ENCODE measurements around the gene GLIPR1L2. TPM values are rescaled to one million over a fixed set of nuclear protein-coding genes. Genes with fewer than 3 reads are reported as not detected.
"Not testable (repeated sequence)": the region's sequence is repeated elsewhere in the genome, so short reads cannot be mapped to it uniquely, and the experiment has no call there.

GLIPR1L2 gene
- total RNA-seq, 4 donors from 2014 or later: 0.53 to 1.6 (median 0.80) TPM

GRCh38 chr12:75443709-75444108, 52.8 kb downstream of the GLIPR1L2 start:
- no peak for DNase-seq (ENCODE audit: low spot score in 2 of 2)
- TF ChIP-seq, protein P1, sequence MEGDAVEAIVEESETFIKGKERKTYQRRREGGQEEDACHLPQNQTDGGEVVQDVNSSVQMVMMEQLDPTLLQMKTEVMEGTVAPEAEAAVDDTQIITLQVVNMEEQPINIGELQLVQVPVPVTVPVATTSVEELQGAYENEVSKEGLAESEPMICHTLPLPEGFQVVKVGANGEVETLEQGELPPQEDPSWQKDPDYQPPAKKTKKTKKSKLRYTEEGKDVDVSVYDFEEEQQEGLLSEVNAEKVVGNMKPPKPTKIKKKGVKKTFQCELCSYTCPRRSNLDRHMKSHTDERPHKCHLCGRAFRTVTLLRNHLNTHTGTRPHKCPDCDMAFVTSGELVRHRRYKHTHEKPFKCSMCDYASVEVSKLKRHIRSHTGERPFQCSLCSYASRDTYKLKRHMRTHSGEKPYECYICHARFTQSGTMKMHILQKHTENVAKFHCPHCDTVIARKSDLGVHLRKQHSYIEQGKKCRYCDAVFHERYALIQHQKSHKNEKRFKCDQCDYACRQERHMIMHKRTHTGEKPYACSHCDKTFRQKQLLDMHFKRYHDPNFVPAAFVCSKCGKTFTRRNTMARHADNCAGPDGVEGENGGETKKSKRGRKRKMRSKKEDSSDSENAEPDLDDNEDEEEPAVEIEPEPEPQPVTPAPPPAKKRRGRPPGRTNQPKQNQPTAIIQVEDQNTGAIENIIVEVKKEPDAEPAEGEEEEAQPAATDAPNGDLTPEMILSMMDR (IDR thresholded peaks at IDR 0.05): no peak
- TF ChIP-seq POLR2A (IDR thresholded peaks at IDR 0.05): no peak
- intact Hi-C loops (cut with DNase I; ENCODE audit: low total_unique reads): no loop called here
- H3K4me3 ChIP-seq (ENCODE audit: low read depth, poor library complexity, severe bottlenecking): no peak overlapping the region
- WGBS, 2 donors: 55 to 79% methylated on average over 3 of the region's 3 CpGs

DNA sequence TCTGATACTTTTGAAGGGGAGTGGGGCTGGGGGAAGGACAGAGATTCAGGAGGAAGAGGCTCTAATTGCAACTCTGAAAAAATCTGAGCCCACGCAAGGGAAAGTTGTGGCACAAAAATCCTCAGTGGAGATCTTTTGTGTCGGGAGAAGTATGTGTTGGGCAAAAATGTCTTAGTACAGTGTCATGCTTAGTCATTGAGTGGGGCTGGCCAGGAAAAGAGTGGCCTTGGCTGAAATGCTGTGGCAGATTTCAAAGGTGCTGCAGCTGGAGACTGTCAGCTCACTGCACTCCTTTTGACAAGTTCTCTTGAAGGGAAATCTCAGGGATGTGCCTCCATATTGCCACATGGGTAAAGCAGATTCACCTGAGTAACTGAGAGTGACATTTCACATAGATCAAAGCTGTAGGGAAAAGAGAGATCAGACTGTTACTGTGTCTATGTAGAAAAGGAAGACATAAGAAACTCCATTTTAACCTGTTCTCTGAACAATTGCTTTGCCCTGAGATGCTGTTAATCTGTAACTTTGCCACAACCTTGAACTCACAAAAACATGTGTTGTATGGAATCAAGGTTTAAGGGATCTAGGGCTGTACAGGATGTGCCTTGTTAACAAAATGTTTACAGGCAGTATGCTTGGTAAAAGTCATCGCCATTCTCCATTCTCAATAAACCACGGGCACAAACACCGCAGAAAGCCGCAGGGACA, 53.7 kb downstream of the GLIPR1L2 start:
- H3K4me3 ChIP-seq (ENCODE audit: low read depth, poor library complexity, severe bottlenecking): no peak overlapping the region
- 86 to 88% methylated on average over 6 of the region's 6 CpGs for WGBS, 2 donors
- DNase-seq (ENCODE audit: low spot score in 2 of 2): no peak
- intact Hi-C loops (cut with DNase I; ENCODE audit: low total_unique reads): no loop called here
- TF ChIP-seq, protein P1 (IDR thresholded peaks at IDR 0.05): no peak
- TF ChIP-seq POLR2A (IDR thresholded peaks at IDR 0.05): no peak

DNA sequence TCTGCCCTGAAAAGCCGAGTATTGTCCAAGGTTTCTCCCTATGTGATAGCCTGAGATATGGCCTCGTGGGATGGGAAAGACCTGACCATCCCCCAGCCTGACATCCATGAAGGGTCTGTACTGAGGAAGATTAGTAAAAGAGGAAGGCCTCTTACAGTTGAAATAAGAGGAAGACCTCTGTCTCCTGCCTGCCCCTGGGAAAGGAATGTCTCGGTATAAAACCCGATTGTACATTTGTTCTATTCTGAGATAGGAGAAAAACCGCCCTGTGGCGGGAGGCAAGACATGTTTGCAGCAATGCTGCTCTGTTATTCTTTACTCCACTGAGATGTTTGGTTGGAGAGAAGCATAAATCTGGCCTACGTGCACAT, 54.2 kb downstream of the GLIPR1L2 start:
- DNase-seq (ENCODE audit: low spot score in 2 of 2); H3K4me3 ChIP-seq (ENCODE audit: low read depth, poor library complexity, severe bottlenecking); intact Hi-C loops (cut with DNase I; ENCODE audit: low total_unique reads): not testable (repeated sequence)
- 76 to 83% methylated on average over 7 of the region's 7 CpGs for WGBS, 2 donors

GRCh38 chr12:75446857-75447256, 56.0 kb downstream of the GLIPR1L2 start:
- no peak overlapping the region for H3K4me3 ChIP-seq (ENCODE audit: low read depth, poor library complexity, severe bottlenecking)
- intact Hi-C loops (cut with DNase I; ENCODE audit: low total_unique reads): no loop called here
- no peak for TF ChIP-seq POLR2A (IDR thresholded peaks at IDR 0.05)
- TF ChIP-seq, protein P1 (IDR thresholded peaks at IDR 0.05): no peak
- no peak for DNase-seq (ENCODE audit: low spot score in 2 of 2)

DNA sequence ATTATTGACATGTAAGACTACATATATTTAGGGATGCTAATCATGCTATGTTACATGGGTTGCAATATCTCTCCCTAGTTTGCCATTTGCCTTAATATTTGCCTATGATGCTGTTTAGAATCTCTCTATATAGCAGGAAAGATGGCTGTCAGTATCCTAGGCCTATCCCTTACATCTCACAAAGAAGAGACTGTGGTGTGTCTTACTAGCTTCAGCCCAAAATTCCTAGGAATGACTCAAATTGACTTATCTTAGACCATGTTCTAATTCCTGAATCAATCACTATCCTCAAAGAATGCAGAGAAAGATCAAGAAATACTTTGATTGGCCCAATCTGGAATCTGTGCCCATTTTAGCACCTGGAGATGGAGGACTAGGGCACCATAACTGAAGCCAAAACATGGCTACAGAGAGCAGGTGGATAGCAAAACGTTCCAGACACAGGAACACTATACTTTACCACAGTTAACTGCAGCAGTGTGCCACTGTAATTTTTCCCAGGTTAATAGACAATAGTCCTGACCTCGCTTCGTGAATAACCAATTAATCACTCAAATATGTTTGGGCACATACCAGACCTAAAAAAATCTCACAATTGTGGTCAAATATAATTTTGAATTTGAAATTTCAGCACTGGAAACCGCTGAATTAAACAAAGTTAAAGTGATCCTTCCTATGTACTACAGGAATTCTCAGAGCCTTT, 57.0 kb downstream of the GLIPR1L2 start:
- TF ChIP-seq, protein P1 (IDR thresholded peaks at IDR 0.05): no peak
- TF ChIP-seq POLR2A (IDR thresholded peaks at IDR 0.05): no peak
- 71 to 75% methylated on average over 4 of the region's 4 CpGs for WGBS, 2 donors
- no peak for DNase-seq (ENCODE audit: low spot score in 2 of 2)
- intact Hi-C loops (cut with DNase I; ENCODE audit: low total_unique reads): no loop called here
- H3K4me3 ChIP-seq (ENCODE audit: low read depth, poor library complexity, severe bottlenecking): no peak overlapping the region

DNA sequence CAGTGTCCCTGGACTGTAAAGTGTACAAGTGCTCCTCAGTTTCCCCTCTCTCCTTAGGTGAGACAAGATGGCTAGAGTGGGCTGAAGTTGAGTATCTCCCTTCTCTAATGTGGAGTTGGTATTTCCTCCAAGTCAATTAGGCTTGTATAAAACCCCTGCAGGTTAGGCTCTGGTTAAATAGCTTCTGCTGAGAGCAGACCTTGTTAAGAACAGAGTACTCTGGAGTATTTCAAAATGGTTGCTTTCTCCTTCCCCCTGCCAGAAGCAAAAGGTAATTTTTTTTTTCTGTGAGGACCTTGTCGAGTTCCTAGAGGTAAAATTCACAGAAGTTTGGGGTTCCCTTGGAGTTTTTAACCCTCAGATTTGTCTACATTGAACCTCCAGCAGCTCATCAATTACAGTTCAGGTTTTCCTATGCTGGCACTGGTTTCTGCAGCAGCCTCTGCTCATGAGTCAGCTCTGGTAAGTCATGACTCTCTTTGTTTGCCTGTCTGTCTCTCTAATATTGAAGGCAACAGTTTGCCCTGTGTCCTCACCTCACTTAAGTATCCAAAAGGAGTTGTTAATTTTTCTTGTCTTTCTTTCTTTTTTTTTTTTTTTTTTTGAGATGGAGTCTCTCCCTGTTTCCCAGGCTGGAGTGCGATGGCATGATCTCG, 61.9 kb downstream of the GLIPR1L2 start:
- no peak for TF ChIP-seq POLR2A (IDR thresholded peaks at IDR 0.05)
- TF ChIP-seq, protein P1 (IDR thresholded peaks at IDR 0.05): no peak
- intact Hi-C loops (cut with DNase I; ENCODE audit: low total_unique reads): no loop called here
- DNase-seq (ENCODE audit: low spot score in 2 of 2): no peak
- no peak overlapping the region for H3K4me3 ChIP-seq (ENCODE audit: low read depth, poor library complexity, severe bottlenecking)
- 84 to 90% methylated on average over 3 of the region's 3 CpGs for WGBS, 2 donors

Data from lower leg skin (tissue), 4 donors.